Cortex of kidney (tissue), 1 donor: ENCODE data around the gene SH3BP1.
A peak's percentile ranks its signal among the peaks of the same experiment; 100 is the strongest.
"Not testable (repeated sequence)": the region's sequence is repeated elsewhere in the genome, so short reads cannot be mapped to it uniquely, and the experiment has no call there.

Experiments used
- DNase-seq: peaks from one replicate; lab custom pipeline; 2025; lab: John Stamatoyannopoulos, UW

SH3BP1 gene

GRCh38 chr22:37639070-37639760 is at the start of gene SH3BP1:
Gene SH3BP1, plus strand, starts transcription at chr22:37639669. Its CDS starts 119 bp downstream, at chr22:37639788.
- no peak for DNase-seq

- not testable (repeated sequence) for DNase-seq
Observed at GRCh38 chr22:37591081-37591480, 48.4 kb upstream of the SH3BP1 start.

- no peak for DNase-seq
Observed at GRCh38 chr22:37591823-37592404, 47.6 kb upstream of the SH3BP1 start.

- DNase-seq: no peak
Observed at GRCh38 chr22:37594237-37594636, 45.2 kb upstream of the SH3BP1 start.

- no peak for DNase-seq
Observed at GRCh38 chr22:37599153-37599552, 40.3 kb upstream of the SH3BP1 start.

- no peak for DNase-seq
Observed at GRCh38 chr22:37601203-37601539, 38.3 kb upstream of the SH3BP1 start.

GRCh38 chr22:37601540-37602442 is 37.7 kb upstream of the SH3BP1 start:
- DNase-seq: no peak

GRCh38 chr22:37602546-37603277 is 36.8 kb upstream of the SH3BP1 start:
- DNase-seq: not testable (repeated sequence)

GRCh38 chr22:37604074-37604473 is 35.4 kb upstream of the SH3BP1 start:
- no peak for DNase-seq

GRCh38 chr22:37604875-37605274 is 34.6 kb upstream of the SH3BP1 start:
- DNase-seq: no peak

- DNase-seq: no peak
Observed at GRCh38 chr22:37607010-37607934, 32.2 kb upstream of the SH3BP1 start.

- DNase-seq: no peak
Observed at GRCh38 chr22:37607935-37608476, 31.5 kb upstream of the SH3BP1 start.

GRCh38 chr22:37608477-37609239 is 30.8 kb upstream of the SH3BP1 start, which contains the start of gene GGA1:
Gene GGA1, plus strand, starts transcription at chr22:37608834. Its CDS starts 27 bp downstream, at chr22:37608861.
- peak; percentile 79 for DNase-seq

- no peak for DNase-seq
Observed at GRCh38 chr22:37609240-37610152, 30.0 kb upstream of the SH3BP1 start.

GRCh38 chr22:37610153-37610475 is 29.4 kb upstream of the SH3BP1 start:
- not testable (repeated sequence) for DNase-seq

GRCh38 chr22:37610480-37611129 is 28.9 kb upstream of the SH3BP1 start:
- DNase-seq: no peak

- DNase-seq: no peak
Observed at GRCh38 chr22:37611207-37611606, 28.3 kb upstream of the SH3BP1 start.
